ENCODE data around the gene HECTD3. TPM values are rescaled to one million over a fixed set of nuclear protein-coding genes. Genes with fewer than 3 reads are reported as not detected.
"Not testable (repeated sequence)": the region's sequence is repeated elsewhere in the genome, so short reads cannot be mapped to it uniquely, and the experiment has no call there.

Gene HECTD3
- total RNA-seq, 1 donor from 2014 or later: 32.3 TPM

GRCh38 chr1:45014321-45015028 lies 3.4 kb upstream of the HECTD3 start:
- intact Hi-C loops (cut with micrococcal nuclease): loop anchor here (1.0 to 5.0 kb wide), 5 partner anchors 193 to 570 kb away; partner anchors contain the start of genes BEST4, NASP, PLK3 and ZSWIM5

- intact Hi-C loops (cut with micrococcal nuclease): loop anchor here (1.0 to 5.0 kb wide), 6 partner anchors 194 to 673 kb away; partner anchors contain the start of genes BEST4, GPBP1L1, NASP and PLK3
Observed at GRCh38 chr1:45013551-45014209, 2.6 kb upstream of the HECTD3 start.

- intact Hi-C loops (cut with micrococcal nuclease): loop anchor here (1.0 to 5.0 kb wide), 10 partner anchors 26 to 674 kb away; partner anchors contain the start of genes BEST4, CCDC163, EIF2B3 and GPBP1L1
Observed at GRCh38 chr1:45012639-45013278, 1.6 kb upstream of the HECTD3 start.

- intact Hi-C loops (cut with micrococcal nuclease): loop anchor here (1.0 to 5.0 kb wide), 12 partner anchors 26 to 675 kb away; partner anchors contain the start of genes BEST4, CCDC163, EIF2B3 and GPBP1L1
Observed at GRCh38 chr1:45011837-45012638, 914 bp upstream of the HECTD3 start, which contains the start of gene UROD. Gene UROD (plus strand): TSS chr1:45012254. CDS start chr1:45012266, 12 bp downstream.

GRCh38 chr1:45009956-45010854 lies 919 bp downstream of the HECTD3 start:
- intact Hi-C loops (cut with micrococcal nuclease): loop anchor here (2.0 to 5.0 kb wide), 5 partner anchors 173 to 279 kb away; partner anchors contain the start of genes BEST4, PLK3, RNU5D-1 and ZSWIM5

GRCh38 chr1:45009296-45009865 lies 1.7 kb downstream of the HECTD3 start:
- intact Hi-C loops (cut with micrococcal nuclease): no loop called here

GRCh38 chr1:45008516-45008915 lies 2.6 kb downstream of the HECTD3 start:
- intact Hi-C loops (cut with micrococcal nuclease): no loop called here

- intact Hi-C loops (cut with micrococcal nuclease): no loop called here
Observed at GRCh38 chr1:45008076-45008475, 3.0 kb downstream of the HECTD3 start.

GRCh38 chr1:45007311-45007710 lies 3.8 kb downstream of the HECTD3 start:
- intact Hi-C loops (cut with micrococcal nuclease): no loop called here

GRCh38 chr1:45005761-45006160 lies 5.4 kb downstream of the HECTD3 start:
- intact Hi-C loops (cut with micrococcal nuclease): no loop called here

- intact Hi-C loops (cut with micrococcal nuclease): no loop called here
Observed at GRCh38 chr1:45004281-45004920, 6.7 kb downstream of the HECTD3 start.

- intact Hi-C loops (cut with micrococcal nuclease): no loop called here
Observed at GRCh38 chr1:45003741-45004140, 7.4 kb downstream of the HECTD3 start.

GRCh38 chr1:45002650-45003645 lies 8.2 kb downstream of the HECTD3 start:
- intact Hi-C loops (cut with micrococcal nuclease): no loop called here

- intact Hi-C loops (cut with micrococcal nuclease): not testable (repeated sequence)
Observed at GRCh38 chr1:45001576-45001975, 9.5 kb downstream of the HECTD3 start.

GRCh38 chr1:45001011-45001481 lies 10.1 kb downstream of the HECTD3 start:
- intact Hi-C loops (cut with micrococcal nuclease): no loop called here

GRCh38 chr1:44999232-44999631 lies 11.9 kb downstream of the HECTD3 start:
- intact Hi-C loops (cut with micrococcal nuclease): no loop called here

- intact Hi-C loops (cut with micrococcal nuclease): no loop called here
Observed at GRCh38 chr1:44995467-44996238, 15.5 kb downstream of the HECTD3 start.
